ENCODE measurements around the gene SERPINB8. TPM values are rescaled to one million over a fixed set of nuclear protein-coding genes. Genes with fewer than 3 reads are reported as not detected.

SERPINB8 gene
- 0.12 TPM in 1 of 2 replicates, not detected in the other for total RNA-seq (2011; cell fraction: chromatin; rRNA removed; ENCODE audit: low replicate concordance)
- not detected in 2 replicates for total RNA-seq (2011; cell fraction: nucleolus; rRNA removed)
- total RNA-seq (2011; cell fraction: nucleoplasm; rRNA removed), result not detected in 2 replicates
- total RNA-seq (2014; rRNA removed) (0.05 TPM in 1 of 2 replicates, not detected in the other), total RNA-seq (2014; rRNA removed; fragmentation: Illumina TruSeq; extraction: Trizol) (0.07 and 0.13 TPM in 2 replicates), total RNA-seq (2015; rRNA removed; fragmentation: Illumina TruSeq; extraction: Trizol) (0.11 TPM in 2 replicates), total RNA-seq (2021) (0.09 and 0.20 TPM in 2 replicates), polyA plus RNA-seq (2011; rRNA removed) (0.04 and 0.11 TPM in 2 replicates), polyA plus RNA-seq (2014; fragmentation: Illumina TruSeq; extraction: Trizol) (0.19 and 0.26 TPM in 2 replicates), polyA plus RNA-seq (2014; fragmentation: Nextera tagmentation; extraction: Ambion mirVana) (under 1 TPM; 0.06 to 0.15 TPM), polyA plus RNA-seq (2014; rRNA removed) (0.07 and 0.09 TPM in 2 replicates), polyA minus RNA-seq (2011; rRNA and poly(A)+ RNA removed) (not detected in 2 replicates), Bru-seq, nascent RNA (percentile 17 among the genes with signal in this experiment), BruChase-seq, experiment 1, labeled RNA remaining after a 2-hour chase (percentile 17 among the genes with signal in this experiment), BruChase-seq, experiment 2, labeled RNA remaining after a 6-hour chase (percentile 20 among the genes with signal in this experiment)
- polyA plus RNA-seq (2011; cell fraction: cytosol; rRNA removed), result not detected in 2 replicates
- not detected in 2 replicates for polyA plus RNA-seq (2011; cell fraction: nucleus; rRNA removed)
- 0.12 and 1.0 TPM in 2 replicates for polyA plus RNA-seq (2012)
- polyA minus RNA-seq (2011; cell fraction: cytosol; rRNA and poly(A)+ RNA removed), result not detected in 2 replicates
- polyA minus RNA-seq (2011; cell fraction: nucleus; rRNA and poly(A)+ RNA removed), result 0.13 TPM in 1 of 2 replicates, not detected in the other
- long read RNA-seq, experiment 1, partial matches to known transcripts, result 0 of 1 reads
- long read RNA-seq, experiment 1, other reads (novel, unspliced or antisense), result 0 of 1 reads
- long read RNA-seq, experiment 2, result 0 reads
- long read RNA-seq, experiment 3, result 0 reads

- H3K4me3 ChIP-seq, result peak within 1 kb of the TSS; percentile 35
- ATAC-seq (peak; percentile 91), DNase-seq (ENCODE audit: extremely low read depth in 1 of 4, low spot score in 3 of 4) (peak; percentile 8 to 19 (median 18)), FAIRE-seq (no peak)
- WGBS (ENCODE audit: insufficient coverage, low coverage, missing lambda C conversion rate), result 4% methylated on average over 5 of the region's 62 CpGs
- no peaks in the 10 kb centered on the region for H3K9me1 ChIP-seq (ENCODE audit: control insufficient read depth, insufficient read depth, low read length)
- H4K20me1 ChIP-seq (replicated peaks; ENCODE audit: control insufficient read depth, insufficient read depth, low read length), result no peaks in the 10 kb centered on the region
- H3K4me1 ChIP-seq (replicated peaks in 1 of 2; ENCODE audit: control insufficient read depth in 2 of 2, insufficient read depth in 2 of 2, low read length in 2 of 2), result peaks cover 0 to 13% of the 10 kb centered on the region in 2 experiments; a peak in 1 of 5 replicates
- H3K36me3 ChIP-seq (ENCODE audit: control insufficient read depth, insufficient read depth, low read length), result no peaks in the 10 kb centered on the region
- H3K79me2 ChIP-seq (ENCODE audit: control insufficient read depth, insufficient read depth, low read length), result no peaks in the 10 kb centered on the region
- H3K4me2 ChIP-seq (ENCODE audit: insufficient read depth, low read length), result peak within 1 kb of the TSS; percentile 11; the same call in 1 of the 2 replicates
- BruUV-seq (replicated peaks), result no TSS peak
- H2AFZ ChIP-seq (ENCODE audit: low read depth, low read length), result no peak within 1 kb of the TSS; the same call in 1 of the 2 replicates
- ChIA-PET CTCF (ENCODE audit: low intra/inter-chr PET ratio) (no interaction called here), POLR2A (no interaction called here)
- no peaks in the 10 kb centered on the region for H3K9me3 ChIP-seq (replicated peaks; ENCODE audit: control insufficient read depth, insufficient read depth, low read depth, low read length)
- intact Hi-C loops (cut with micrococcal nuclease) (no loop called here), in situ Hi-C loops (cut with MboI) (no loop called here)
- no peak within 1 kb of the TSS for H3K27ac ChIP-seq (ENCODE audit: extremely low read depth, low read depth, low read length)
- H3K9ac ChIP-seq (ENCODE audit: insufficient read depth in 1 of 2, low read depth in 2 of 2, low read length in 2 of 2), result no peak within 1 kb of the TSS
- H3K27me3 ChIP-seq (ENCODE audit: control insufficient read depth in 2 of 2, insufficient read depth in 2 of 2, low read length in 2 of 2), result no peaks in the 10 kb centered on the region
- TF ChIP-seq BCLAF1 (IDR thresholded peaks at IDR 0.05; ENCODE audit: borderline replicate concordance in 1 of 2, control insufficient read depth in 1 of 2, low read depth in 2 of 2, low read length in 1 of 2) (no peak), POLR2G (IDR thresholded peaks at IDR 0.05; ENCODE audit: low read depth, low read length) (peak; percentile 49), HOXB6 (CRISPR knock-in tag; IDR thresholded peaks at IDR 0.05; ENCODE audit: borderline replicate concordance) (no peak), ZNF140 (CRISPR knock-in tag; IDR thresholded peaks at IDR 0.05) (no peak), MBD2 (IDR thresholded peaks at IDR 0.05; ENCODE audit: borderline replicate concordance, low read depth) (no peak), CREB3 (tag; conservative IDR thresholded peaks at IDR 0.05; ENCODE audit: low read depth) (no peak), NR2C2 (CRISPR knock-in tag; IDR thresholded peaks at IDR 0.05) (no peak), NR2C2 (tag; IDR thresholded peaks at IDR 0.05) (peak; percentile 25; the same call in 1 of the 2 replicates), SAFB (IDR thresholded peaks at IDR 0.05; ENCODE audit: borderline replicate concordance, low read depth, low read length) (no peak), HBP1 (CRISPR knock-in tag; IDR thresholded peaks at IDR 0.05) (no peak)
These were observed at the start of gene SERPINB8 for GRCh38 chr18:63969942-63970808. Gene SERPINB8 (plus strand): TSS chr18:63970081. CDS start chr18:63978309, 8,228 bp downstream.
